Hepatocyte (in vitro differentiated cells): ENCODE results near the gene ALDH1L1. TPM values are rescaled to one million over a fixed set of nuclear protein-coding genes. Genes with fewer than 3 reads are reported as not detected.

Experiments used
- DNase-seq: peaks from one replicate; pipeline ENCODE4 v3.0.0-alpha.2; 2016; ENCODE audit warnings: low spot score
- H2AFZ ChIP-seq: fragments of 200-600 bp; sonication (generic); 2 replicates; pipeline ENCODE4 v1.6.0; 2016; ENCODE audit warnings: antibody characterized with exemption, mild to moderate bottlenecking
- H3K27ac ChIP-seq: fragments of 200-600 bp; sonication (generic); 2 replicates; pipeline ENCODE4 v1.5.1; 2016; ENCODE audit warnings: mild to moderate bottlenecking
- H3K27me3 ChIP-seq: fragments of 200-600 bp; sonication (generic); 2 replicates; pipeline ENCODE4 v1.6.1; 2016
- H3K36me3 ChIP-seq: fragments of 200-600 bp; sonication (generic); replicated peaks from 2 replicates; pipeline ENCODE4 v1.5.1; 2016; ENCODE audit warnings: low read depth; ENCODE audit not compliant: insufficient read depth
- H3K4me1 ChIP-seq: fragments of 200-600 bp; sonication (generic); 2 replicates; pipeline ENCODE4 v1.5.1; 2016; ENCODE audit warnings: mild to moderate bottlenecking, moderate library complexity; ENCODE audit not compliant: insufficient read depth
- H3K4me2 ChIP-seq: fragments of 200-600 bp; sonication (generic); 2 replicates; pipeline ENCODE4 v1.6.0; 2016
- H3K4me3 ChIP-seq: fragments of 200-600 bp; sonication (generic); 2 replicates; pipeline ENCODE4 v1.5.1; 2016; ENCODE audit warnings: mild to moderate bottlenecking
- H3K79me2 ChIP-seq: fragments of 200-600 bp; sonication (generic); 2 replicates; pipeline ENCODE4 v1.6.0; 2017; ENCODE audit warnings: mild to moderate bottlenecking
- H3K9me2 ChIP-seq: fragments of 200-600 bp; sonication (generic); replicated peaks from 2 replicates; pipeline ENCODE4 v1.6.0; 2017; ENCODE audit warnings: mild to moderate bottlenecking; ENCODE audit not compliant: insufficient read depth
- H3K9me3 ChIP-seq: fragments of 200-600 bp; sonication (generic); 2 replicates; pipeline ENCODE4 v1.5.1; 2016; ENCODE audit warnings: low read depth, mild to moderate bottlenecking
- H4K20me1 ChIP-seq: fragments of 200-600 bp; sonication (generic); 2 replicates; pipeline ENCODE4 v1.6.0; 2016; ENCODE audit warnings: mild to moderate bottlenecking; ENCODE audit not compliant: insufficient read depth, poor library complexity, severe bottlenecking
- EZH2 ChIP-seq: fragments of 200-600 bp; sonication (generic); IDR thresholded peaks from 2 replicates; pipeline ENCODE4 v1.6.1; 2016; ENCODE audit warnings: antibody characterized with exemption, mild to moderate bottlenecking, borderline replicate concordance
- EZH2phosphoT487 ChIP-seq: fragments of 200-600 bp; sonication (generic); IDR thresholded peaks from one replicate; pipeline ENCODE4 v1.6.1; 2018; ENCODE audit warnings: antibody characterized with exemption, mild to moderate bottlenecking, low read depth, moderate library complexity; ENCODE audit not compliant: unreplicated experiment, severe bottlenecking
- WGBS: methylation state at CpG from one replicate; pipeline ENCODE4 v1.1.6; 2016; ENCODE audit warnings: low lambda C conversion rate; ENCODE audit errors: missing lambda C conversion rate; 5-methylcytosine and 5-hydroxymethylcytosine counted together
- polyA plus RNA-seq: library from polyadenylated mRNA; unstranded; fragments of >200 nt; fragmentation: Nextera tagmentation; extraction: Ambion mirVana; gene quantifications from 2 replicates; pipeline ENCODE4 v1.2.1, GENCODE V29; 2016
- total RNA-seq: library from RNA; depleted of rRNA; stranded (reverse); fragments of >200 nt; gene quantifications from 2 replicates; pipeline ENCODE4 v1.2.3, GENCODE V29; 2014
- TF ChIP-seq, protein P1 (sequence below): fragments of 200-600 bp; sonication (generic); IDR thresholded peaks from 2 replicates; pipeline ENCODE4 v1.5.1; 2016; ENCODE audit warnings: antibody characterized with exemption, mild to moderate bottlenecking; ENCODE audit not compliant: poor library complexity

Gene ALDH1L1
- total and polyA plus RNA-seq, 2 experiments from 2014 or later, result 15.9 to 22.6 TPM

DNA sequence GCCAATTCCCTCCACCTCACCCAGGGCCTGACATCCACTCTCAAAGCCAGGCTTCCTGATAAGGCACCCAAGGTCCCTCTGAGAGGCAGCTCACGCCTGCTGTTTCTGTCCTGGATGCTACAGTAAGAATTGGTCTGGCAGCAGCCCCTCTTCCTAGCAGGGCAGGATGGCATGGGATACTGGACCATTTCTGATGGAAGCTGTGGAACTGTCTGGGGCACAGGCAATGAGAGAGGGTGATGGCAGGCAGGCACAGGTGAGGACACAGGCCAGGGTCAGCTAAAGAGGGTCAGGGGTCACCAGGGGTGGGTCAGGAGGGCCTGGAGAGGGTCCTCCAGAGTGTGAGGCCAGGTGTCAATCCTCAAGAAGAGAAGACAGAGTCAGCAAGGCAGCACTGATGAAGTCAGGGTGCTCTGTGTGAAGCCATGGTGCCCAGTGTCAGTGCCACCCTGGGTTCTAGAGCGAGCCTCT lies 54.6 kb downstream of the ALDH1L1 start:
- Histone ChIP-seq H3K9me2 (no peaks in the 10 kb centered on the region), H3K27ac (no peak overlapping the region), H4K20me1 (no peaks in the 10 kb centered on the region), H3K4me1 (no peaks in the 10 kb centered on the region), H3K27me3 (no peaks in the 10 kb centered on the region), H3K9me3 (no peaks in the 10 kb centered on the region), H3K4me3 (no peak overlapping the region), H3K79me2 (no peaks in the 10 kb centered on the region), H3K36me3 (no peaks in the 10 kb centered on the region), H3K4me2 (no peak overlapping the region), H2AFZ (no peak overlapping the region)
- TF ChIP-seq, protein P1, sequence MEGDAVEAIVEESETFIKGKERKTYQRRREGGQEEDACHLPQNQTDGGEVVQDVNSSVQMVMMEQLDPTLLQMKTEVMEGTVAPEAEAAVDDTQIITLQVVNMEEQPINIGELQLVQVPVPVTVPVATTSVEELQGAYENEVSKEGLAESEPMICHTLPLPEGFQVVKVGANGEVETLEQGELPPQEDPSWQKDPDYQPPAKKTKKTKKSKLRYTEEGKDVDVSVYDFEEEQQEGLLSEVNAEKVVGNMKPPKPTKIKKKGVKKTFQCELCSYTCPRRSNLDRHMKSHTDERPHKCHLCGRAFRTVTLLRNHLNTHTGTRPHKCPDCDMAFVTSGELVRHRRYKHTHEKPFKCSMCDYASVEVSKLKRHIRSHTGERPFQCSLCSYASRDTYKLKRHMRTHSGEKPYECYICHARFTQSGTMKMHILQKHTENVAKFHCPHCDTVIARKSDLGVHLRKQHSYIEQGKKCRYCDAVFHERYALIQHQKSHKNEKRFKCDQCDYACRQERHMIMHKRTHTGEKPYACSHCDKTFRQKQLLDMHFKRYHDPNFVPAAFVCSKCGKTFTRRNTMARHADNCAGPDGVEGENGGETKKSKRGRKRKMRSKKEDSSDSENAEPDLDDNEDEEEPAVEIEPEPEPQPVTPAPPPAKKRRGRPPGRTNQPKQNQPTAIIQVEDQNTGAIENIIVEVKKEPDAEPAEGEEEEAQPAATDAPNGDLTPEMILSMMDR, result no peak
- TF ChIP-seq EZH2phosphoT487 (no peak), EZH2 (no peak)
- no peak for DNase-seq
- 66% methylated on average over 2 of the region's 2 CpGs for WGBS

DNA sequence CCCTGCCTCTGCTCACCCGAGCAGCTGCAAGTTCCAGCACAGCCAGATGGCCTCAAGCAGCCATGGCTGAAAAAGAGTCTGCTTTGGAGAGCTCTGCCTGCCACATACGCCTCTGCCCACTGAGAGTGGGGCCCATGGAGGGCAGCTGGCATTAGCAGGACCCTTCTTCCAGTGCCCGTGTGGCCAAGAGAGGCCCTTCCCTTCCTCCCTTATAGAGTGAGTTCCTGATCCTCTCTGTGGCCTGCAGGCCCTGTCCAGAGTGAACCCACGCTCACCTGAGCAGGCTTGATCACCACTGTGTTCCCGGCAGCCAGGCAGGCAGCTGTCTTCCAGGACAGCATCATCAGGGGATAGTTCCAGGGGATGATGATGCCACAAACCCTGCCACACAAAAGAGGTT lies 55.0 kb downstream of the ALDH1L1 start:
- WGBS, result 95% methylated on average over 5 of the region's 5 CpGs
- TF ChIP-seq, protein P1, result no peak
- no peak for TF ChIP-seq EZH2
- TF ChIP-seq EZH2phosphoT487, result no peak
- Histone ChIP-seq H3K9me3 (no peaks in the 10 kb centered on the region), H4K20me1 (no peaks in the 10 kb centered on the region), H3K4me3 (no peak overlapping the region), H3K36me3 (no peaks in the 10 kb centered on the region), H3K27ac (no peak overlapping the region), H3K27me3 (no peaks in the 10 kb centered on the region), H3K79me2 (no peaks in the 10 kb centered on the region), H3K4me1 (no peaks in the 10 kb centered on the region), H3K9me2 (no peaks in the 10 kb centered on the region), H2AFZ (no peak overlapping the region), H3K4me2 (no peak overlapping the region)
- DNase-seq, result no peak

DNA sequence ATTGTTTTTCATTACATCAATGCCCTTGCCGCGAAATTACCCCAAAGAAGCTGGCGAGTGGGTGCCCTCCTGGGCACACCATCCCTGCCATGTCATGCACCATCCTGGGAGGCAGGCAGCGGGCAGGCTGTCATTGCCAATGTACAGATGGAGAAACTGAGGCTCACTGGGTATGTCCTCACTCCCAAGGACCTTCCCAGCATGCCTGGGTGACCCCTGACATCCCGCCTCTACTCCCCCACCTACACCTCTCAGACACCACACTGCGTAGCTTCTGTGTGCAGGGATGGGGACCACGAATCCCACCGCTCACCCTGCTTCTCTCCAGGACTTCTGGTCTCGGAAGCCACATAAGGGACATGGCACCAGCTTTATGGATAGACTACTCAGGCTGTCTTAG lies 55.5 kb downstream of the ALDH1L1 start:
- Histone ChIP-seq H3K9me2 (no peaks in the 10 kb centered on the region), H3K9me3 (no peaks in the 10 kb centered on the region), H2AFZ (no peak overlapping the region), H3K27ac (no peak overlapping the region), H3K4me2 (no peak overlapping the region), H3K4me3 (no peak overlapping the region), H4K20me1 (no peaks in the 10 kb centered on the region), H3K27me3 (no peaks in the 10 kb centered on the region), H3K79me2 (no peaks in the 10 kb centered on the region), H3K36me3 (no peaks in the 10 kb centered on the region), H3K4me1 (no peaks in the 10 kb centered on the region)
- DNase-seq, result no peak
- TF ChIP-seq EZH2 (no peak), EZH2phosphoT487 (no peak)
- TF ChIP-seq, protein P1, result no peak
- WGBS, result 93% methylated on average over 9 of the region's 9 CpGs
